ENCODE results near the gene ASPSCR1. TPM values are rescaled to one million over a fixed set of nuclear protein-coding genes. Genes with fewer than 3 reads are reported as not detected.
A peak's percentile ranks its signal among the peaks of the same experiment; 100 is the strongest.

ASPSCR1 gene
- total and polyA plus RNA-seq, 2 of the 13 experiments (the other 11 are each of a cell fraction or from before 2014, with no cell fraction given) = 274 to 314 TPM

DNA sequence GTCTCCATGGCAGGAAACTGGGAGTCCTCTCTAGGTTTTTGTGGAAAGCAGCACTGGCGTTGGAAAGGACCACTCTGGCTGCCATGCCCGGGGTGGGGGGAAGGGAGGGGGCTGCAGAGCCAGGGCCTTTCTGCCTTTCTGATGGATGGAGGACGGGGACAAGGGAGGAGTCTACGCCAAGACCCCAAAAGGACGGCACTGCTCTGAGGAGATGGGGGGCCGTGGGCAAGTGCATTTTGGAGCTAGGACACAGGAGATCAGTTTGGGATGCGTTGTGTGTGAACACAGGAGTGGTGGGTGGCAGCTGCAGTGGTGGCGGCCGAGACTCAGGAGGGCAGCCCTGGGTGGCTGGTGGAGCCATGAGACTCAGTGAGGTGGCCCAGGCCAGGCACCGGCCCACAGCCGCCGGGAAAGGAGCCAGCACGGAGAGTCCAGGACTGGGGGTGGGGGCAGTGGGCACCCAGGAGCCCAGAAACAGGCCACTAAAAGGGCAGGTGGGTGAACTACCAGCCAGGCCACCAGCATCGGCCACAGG, 43.2 kb downstream of the ASPSCR1 start (continued):
- TF ChIP-seq, protein P1, sequence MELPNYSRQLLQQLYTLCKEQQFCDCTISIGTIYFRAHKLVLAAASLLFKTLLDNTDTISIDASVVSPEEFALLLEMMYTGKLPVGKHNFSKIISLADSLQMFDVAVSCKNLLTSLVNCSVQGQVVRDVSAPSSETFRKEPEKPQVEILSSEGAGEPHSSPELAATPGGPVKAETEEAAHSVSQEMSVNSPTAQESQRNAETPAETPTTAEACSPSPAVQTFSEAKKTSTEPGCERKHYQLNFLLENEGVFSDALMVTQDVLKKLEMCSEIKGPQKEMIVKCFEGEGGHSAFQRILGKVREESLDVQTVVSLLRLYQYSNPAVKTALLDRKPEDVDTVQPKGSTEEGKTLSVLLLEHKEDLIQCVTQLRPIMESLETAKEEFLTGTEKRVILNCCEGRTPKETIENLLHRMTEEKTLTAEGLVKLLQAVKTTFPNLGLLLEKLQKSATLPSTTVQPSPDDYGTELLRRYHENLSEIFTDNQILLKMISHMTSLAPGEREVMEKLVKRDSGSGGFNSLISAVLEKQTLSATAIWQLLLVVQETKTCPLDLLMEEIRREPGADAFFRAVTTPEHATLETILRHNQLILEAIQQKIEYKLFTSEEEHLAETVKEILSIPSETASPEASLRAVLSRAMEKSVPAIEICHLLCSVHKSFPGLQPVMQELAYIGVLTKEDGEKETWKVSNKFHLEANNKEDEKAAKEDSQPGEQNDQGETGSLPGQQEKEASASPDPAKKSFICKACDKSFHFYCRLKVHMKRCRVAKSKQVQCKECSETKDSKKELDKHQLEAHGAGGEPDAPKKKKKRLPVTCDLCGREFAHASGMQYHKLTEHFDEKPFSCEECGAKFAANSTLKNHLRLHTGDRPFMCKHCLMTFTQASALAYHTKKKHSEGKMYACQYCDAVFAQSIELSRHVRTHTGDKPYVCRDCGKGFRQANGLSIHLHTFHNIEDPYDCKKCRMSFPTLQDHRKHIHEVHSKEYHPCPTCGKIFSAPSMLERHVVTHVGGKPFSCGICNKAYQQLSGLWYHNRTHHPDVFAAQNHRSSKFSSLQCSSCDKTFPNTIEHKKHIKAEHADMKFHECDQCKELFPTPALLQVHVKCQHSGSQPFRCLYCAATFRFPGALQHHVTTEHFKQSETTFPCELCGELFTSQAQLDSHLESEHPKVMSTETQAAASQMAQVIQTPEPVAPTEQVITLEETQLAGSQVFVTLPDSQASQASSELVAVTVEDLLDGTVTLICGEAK (IDR thresholded peaks at IDR 0.05) = no peak
- TF ChIP-seq, protein P1 (CRISPR knock-in tag; IDR thresholded peaks at IDR 0.05) = no peak
- 0 out of 2 replicates have a peak, but pooled peaks have one; percentile 4 for TF ChIP-seq ZNF629 (CRISPR knock-in tag; conservative IDR thresholded peaks at IDR 0.05)
- TF ChIP-seq, protein P2, sequence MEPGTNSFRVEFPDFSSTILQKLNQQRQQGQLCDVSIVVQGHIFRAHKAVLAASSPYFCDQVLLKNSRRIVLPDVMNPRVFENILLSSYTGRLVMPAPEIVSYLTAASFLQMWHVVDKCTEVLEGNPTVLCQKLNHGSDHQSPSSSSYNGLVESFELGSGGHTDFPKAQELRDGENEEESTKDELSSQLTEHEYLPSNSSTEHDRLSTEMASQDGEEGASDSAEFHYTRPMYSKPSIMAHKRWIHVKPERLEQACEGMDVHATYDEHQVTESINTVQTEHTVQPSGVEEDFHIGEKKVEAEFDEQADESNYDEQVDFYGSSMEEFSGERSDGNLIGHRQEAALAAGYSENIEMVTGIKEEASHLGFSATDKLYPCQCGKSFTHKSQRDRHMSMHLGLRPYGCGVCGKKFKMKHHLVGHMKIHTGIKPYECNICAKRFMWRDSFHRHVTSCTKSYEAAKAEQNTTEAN (CRISPR knock-in tag; conservative IDR thresholded peaks at IDR 0.05) = 0 out of 2 replicates have a peak, but pooled peaks have one; percentile 1
- TF ChIP-seq NCOA1 (CRISPR knock-in tag; IDR thresholded peaks at IDR 0.05) = peak; percentile 76; the same call in 1 of the 2 replicates
- TF ChIP-seq SMAD9 (CRISPR knock-in tag; IDR thresholded peaks at IDR 0.05) = 0 out of 2 replicates have a peak, but pooled peaks have one; percentile 21
- TF ChIP-seq MED13 (CRISPR knock-in tag; IDR thresholded peaks at IDR 0.05) = 0 out of 2 replicates have a peak, but pooled peaks have one; percentile 82
- TF ChIP-seq, protein P3, sequence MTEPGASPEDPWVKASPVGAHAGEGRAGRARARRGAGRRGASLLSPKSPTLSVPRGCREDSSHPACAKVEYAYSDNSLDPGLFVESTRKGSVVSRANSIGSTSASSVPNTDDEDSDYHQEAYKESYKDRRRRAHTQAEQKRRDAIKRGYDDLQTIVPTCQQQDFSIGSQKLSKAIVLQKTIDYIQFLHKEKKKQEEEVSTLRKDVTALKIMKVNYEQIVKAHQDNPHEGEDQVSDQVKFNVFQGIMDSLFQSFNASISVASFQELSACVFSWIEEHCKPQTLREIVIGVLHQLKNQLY (CRISPR knock-in tag; IDR thresholded peaks at IDR 0.05) = no peak
- TF ChIP-seq SRSF1 (optimal IDR thresholded peaks at IDR 0.05; ENCODE audit: low read depth, low read length) = peak; percentile 61
- TF ChIP-seq ARID2 (CRISPR knock-in tag; IDR thresholded peaks at IDR 0.05; ENCODE audit: borderline replicate concordance) = peak; percentile 43; the same call in 1 of the 2 replicates
- TF ChIP-seq, protein P4, sequence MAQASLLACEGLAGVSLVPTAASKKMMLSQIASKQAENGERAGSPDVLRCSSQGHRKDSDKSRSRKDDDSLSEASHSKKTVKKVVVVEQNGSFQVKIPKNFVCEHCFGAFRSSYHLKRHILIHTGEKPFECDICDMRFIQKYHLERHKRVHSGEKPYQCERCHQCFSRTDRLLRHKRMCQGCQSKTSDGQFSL (CRISPR knock-in tag; IDR thresholded peaks at IDR 0.05) = no peak
- no peak for TF ChIP-seq ZEB1 (IDR thresholded peaks at IDR 0.05; ENCODE audit: insufficient replicate concordance, low read depth)
- TF ChIP-seq, protein P5, sequence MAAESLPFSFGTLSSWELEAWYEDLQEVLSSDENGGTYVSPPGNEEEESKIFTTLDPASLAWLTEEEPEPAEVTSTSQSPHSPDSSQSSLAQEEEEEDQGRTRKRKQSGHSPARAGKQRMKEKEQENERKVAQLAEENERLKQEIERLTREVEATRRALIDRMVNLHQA (CRISPR knock-in tag; IDR thresholded peaks at IDR 0.05) = no peak
- no peak; the same call in 1 of the 2 replicates for TF ChIP-seq ZNF557 (CRISPR knock-in tag; IDR thresholded peaks at IDR 0.05)
- peak; percentile 88; the same call in 1 of the 2 replicates for TF ChIP-seq MTF2 (CRISPR knock-in tag; IDR thresholded peaks at IDR 0.05; ENCODE audit: borderline replicate concordance)
- no peak for TF ChIP-seq HNRNPLL (IDR thresholded peaks at IDR 0.05; ENCODE audit: low read depth, low read length, poor library complexity, severe bottlenecking)
- no peak for TF ChIP-seq FOXK2 (IDR thresholded peaks at IDR 0.05)
- TF ChIP-seq SP140L (CRISPR knock-in tag; IDR thresholded peaks at IDR 0.05; ENCODE audit: borderline replicate concordance) = no peak
- TF ChIP-seq NFRKB (IDR thresholded peaks at IDR 0.05) = no peak
- TF ChIP-seq BORCS8-MEF2B (CRISPR knock-in tag; IDR thresholded peaks at IDR 0.05) = peak; percentile 20; the same call in 1 of the 2 replicates
